Activated CD4-positive, alpha-beta T cell treated with anti-CD3 and anti-CD28 coated beads, Interleukin-2, amount 50 U/mL, for 24 hours (primary cell): ENCODE data around the gene FOXP3.

Experiments
- DNase-seq, 2 donors: peaks; one replicate each; pipeline ENCODE4 v3.0.0-alpha.2; 2020; ENCODE audit warnings: low read depth in 1 of 2, low spot score in 1 of 2

FOXP3 gene

GRCh38 chrX:49220100-49220499 is 44.4 kb downstream of the FOXP3 start:
- no peak for DNase-seq

GRCh38 chrX:49214996-49215526 is 49.4 kb downstream of the FOXP3 start:
- DNase-seq, result no peak

GRCh38 chrX:49214416-49214815 is 50.1 kb downstream of the FOXP3 start:
- no peak for DNase-seq

GRCh38 chrX:49212861-49213260 is 51.6 kb downstream of the FOXP3 start:
- DNase-seq, result no peak

GRCh38 chrX:49212209-49212608 is 52.3 kb downstream of the FOXP3 start:
- no peak for DNase-seq

GRCh38 chrX:49211074-49211473 is 53.4 kb downstream of the FOXP3 start:
- no peak for DNase-seq

- DNase-seq, result no peak
Observed at GRCh38 chrX:49210406-49210805, 54.1 kb downstream of the FOXP3 start.

- no peak for DNase-seq
Observed at GRCh38 chrX:49209434-49210251, 54.9 kb downstream of the FOXP3 start.

GRCh38 chrX:49208399-49208798 is 56.1 kb downstream of the FOXP3 start:
- DNase-seq, result no peak

- DNase-seq, result no peak
Observed at GRCh38 chrX:49206543-49206942, 58.0 kb downstream of the FOXP3 start.

GRCh38 chrX:49205443-49205842 is 59.1 kb downstream of the FOXP3 start:
- DNase-seq, result no peak

- no peak for DNase-seq
Observed at GRCh38 chrX:49204709-49205108, 59.8 kb downstream of the FOXP3 start.

- no peak for DNase-seq
Observed at GRCh38 chrX:49204017-49204416, 60.5 kb downstream of the FOXP3 start.

GRCh38 chrX:49203536-49203935 is 61.0 kb downstream of the FOXP3 start:
- DNase-seq, result no peak

- DNase-seq, result no peak
Observed at GRCh38 chrX:49202022-49202421, 62.5 kb downstream of the FOXP3 start.
